HL-60 (cell line): ENCODE data around the gene KRT9.
"Not testable (repeated sequence)": the region's sequence is repeated elsewhere in the genome, so short reads cannot be mapped to it uniquely, and the experiment has no call there.

Experiments used
- DNase-seq, 2 experiments: peaks; one replicate each; pipeline ENCODE4 v3.0.0-alpha.2; 2010 to 2020; ENCODE audit warnings: low read depth in 1 of 2, low spot score in 1 of 2
- H3K27ac ChIP-seq: fragments of 250-450 bp; sonication (Bioruptor Pico); replicated peaks from 2 replicates; pipeline ENCODE4 v1.5.1; 2020; ENCODE audit warnings: mild to moderate bottlenecking, moderate library complexity
- H3K27me3 ChIP-seq: fragments of 250-450 bp; sonication (Bioruptor Pico); 2 replicates; pipeline ENCODE4 v1.5.1; 2021; ENCODE audit warnings: mild to moderate bottlenecking, moderate library complexity; ENCODE audit not compliant: insufficient read depth, poor library complexity, severe bottlenecking
- H3K4me3 ChIP-seq: replicated peaks from 2 replicates; pipeline ENCODE4 v1.5.1; 2011; ENCODE audit warnings: mild to moderate bottlenecking, control low read depth, low read length; ENCODE audit not compliant: insufficient read depth
- GABPA ChIP-seq: IDR thresholded peaks from 2 replicates; pipeline ENCODE4 v1.6.1; 2012; ENCODE audit warnings: low read depth
- POLR2AphosphoS5 ChIP-seq: IDR thresholded peaks from 2 replicates; pipeline ENCODE4 v1.6.1; 2012; ENCODE audit warnings: low read depth
- SPI1 ChIP-seq: IDR thresholded peaks from 2 replicates; pipeline ENCODE4 v1.6.1; 2012; ENCODE audit warnings: low read depth, mild to moderate bottlenecking, borderline replicate concordance
- TF ChIP-seq, protein P1 (sequence below): IDR thresholded peaks from one replicate; pipeline ENCODE4 v1.5.1; 2011; ENCODE audit warnings: low read length, control low read depth, inconsistent platforms; ENCODE audit not compliant: insufficient read depth
- TF ChIP-seq, protein P2 (sequence below): IDR thresholded peaks from 2 replicates; pipeline ENCODE4 v1.6.1; 2012; ENCODE audit warnings: low read depth; ENCODE audit not compliant: insufficient replicate concordance

Gene KRT9

DNA sequence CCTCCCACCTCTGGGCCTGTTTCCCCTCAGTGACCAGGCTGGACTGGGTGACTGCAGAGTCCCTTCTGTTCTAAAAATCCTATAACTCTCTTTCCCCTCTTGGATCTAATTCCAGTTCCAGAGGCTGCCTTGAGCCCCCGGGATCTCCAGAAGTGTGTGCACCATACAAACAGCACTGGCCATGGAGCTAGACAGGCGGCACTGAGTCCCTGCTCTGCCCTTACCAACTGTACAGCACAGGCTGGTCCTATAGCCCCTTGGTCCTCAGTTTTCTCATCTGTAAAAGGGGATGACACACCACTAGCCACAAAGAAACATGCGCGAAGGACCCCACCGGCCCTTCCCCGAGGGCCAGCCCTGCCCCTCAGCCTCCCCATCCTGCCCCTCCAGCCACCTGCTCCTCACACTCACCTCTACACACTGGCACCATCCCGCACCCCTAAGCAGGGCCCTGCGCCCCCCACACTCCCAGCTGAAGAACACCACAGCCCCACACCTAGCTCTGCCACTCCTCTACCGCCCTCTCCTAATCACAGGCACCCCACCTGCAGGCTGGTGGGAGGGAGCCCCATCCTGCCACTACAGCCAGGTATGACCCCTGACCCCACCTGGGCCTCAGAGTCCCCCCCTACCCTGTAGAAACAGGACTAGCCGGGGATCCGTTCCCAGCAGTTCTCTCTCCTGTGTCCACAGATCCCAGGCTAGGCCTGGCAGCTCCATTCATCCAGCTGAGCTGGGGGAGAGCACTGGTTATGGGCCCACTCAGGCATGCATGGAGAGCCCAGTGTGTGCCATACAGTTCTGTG, 41.6 kb upstream of the KRT9 start:
- Histone ChIP-seq H3K4me3 (no peak overlapping the region), H3K27ac (no peak overlapping the region), H3K27me3 (no peaks in the 10 kb centered on the region)
- DNase-seq, result no peak
- TF ChIP-seq GABPA (no peak), SPI1 (no peak), POLR2AphosphoS5 (no peak)
- TF ChIP-seq, protein P1, sequence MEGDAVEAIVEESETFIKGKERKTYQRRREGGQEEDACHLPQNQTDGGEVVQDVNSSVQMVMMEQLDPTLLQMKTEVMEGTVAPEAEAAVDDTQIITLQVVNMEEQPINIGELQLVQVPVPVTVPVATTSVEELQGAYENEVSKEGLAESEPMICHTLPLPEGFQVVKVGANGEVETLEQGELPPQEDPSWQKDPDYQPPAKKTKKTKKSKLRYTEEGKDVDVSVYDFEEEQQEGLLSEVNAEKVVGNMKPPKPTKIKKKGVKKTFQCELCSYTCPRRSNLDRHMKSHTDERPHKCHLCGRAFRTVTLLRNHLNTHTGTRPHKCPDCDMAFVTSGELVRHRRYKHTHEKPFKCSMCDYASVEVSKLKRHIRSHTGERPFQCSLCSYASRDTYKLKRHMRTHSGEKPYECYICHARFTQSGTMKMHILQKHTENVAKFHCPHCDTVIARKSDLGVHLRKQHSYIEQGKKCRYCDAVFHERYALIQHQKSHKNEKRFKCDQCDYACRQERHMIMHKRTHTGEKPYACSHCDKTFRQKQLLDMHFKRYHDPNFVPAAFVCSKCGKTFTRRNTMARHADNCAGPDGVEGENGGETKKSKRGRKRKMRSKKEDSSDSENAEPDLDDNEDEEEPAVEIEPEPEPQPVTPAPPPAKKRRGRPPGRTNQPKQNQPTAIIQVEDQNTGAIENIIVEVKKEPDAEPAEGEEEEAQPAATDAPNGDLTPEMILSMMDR, result no peak
- TF ChIP-seq, protein P2, sequence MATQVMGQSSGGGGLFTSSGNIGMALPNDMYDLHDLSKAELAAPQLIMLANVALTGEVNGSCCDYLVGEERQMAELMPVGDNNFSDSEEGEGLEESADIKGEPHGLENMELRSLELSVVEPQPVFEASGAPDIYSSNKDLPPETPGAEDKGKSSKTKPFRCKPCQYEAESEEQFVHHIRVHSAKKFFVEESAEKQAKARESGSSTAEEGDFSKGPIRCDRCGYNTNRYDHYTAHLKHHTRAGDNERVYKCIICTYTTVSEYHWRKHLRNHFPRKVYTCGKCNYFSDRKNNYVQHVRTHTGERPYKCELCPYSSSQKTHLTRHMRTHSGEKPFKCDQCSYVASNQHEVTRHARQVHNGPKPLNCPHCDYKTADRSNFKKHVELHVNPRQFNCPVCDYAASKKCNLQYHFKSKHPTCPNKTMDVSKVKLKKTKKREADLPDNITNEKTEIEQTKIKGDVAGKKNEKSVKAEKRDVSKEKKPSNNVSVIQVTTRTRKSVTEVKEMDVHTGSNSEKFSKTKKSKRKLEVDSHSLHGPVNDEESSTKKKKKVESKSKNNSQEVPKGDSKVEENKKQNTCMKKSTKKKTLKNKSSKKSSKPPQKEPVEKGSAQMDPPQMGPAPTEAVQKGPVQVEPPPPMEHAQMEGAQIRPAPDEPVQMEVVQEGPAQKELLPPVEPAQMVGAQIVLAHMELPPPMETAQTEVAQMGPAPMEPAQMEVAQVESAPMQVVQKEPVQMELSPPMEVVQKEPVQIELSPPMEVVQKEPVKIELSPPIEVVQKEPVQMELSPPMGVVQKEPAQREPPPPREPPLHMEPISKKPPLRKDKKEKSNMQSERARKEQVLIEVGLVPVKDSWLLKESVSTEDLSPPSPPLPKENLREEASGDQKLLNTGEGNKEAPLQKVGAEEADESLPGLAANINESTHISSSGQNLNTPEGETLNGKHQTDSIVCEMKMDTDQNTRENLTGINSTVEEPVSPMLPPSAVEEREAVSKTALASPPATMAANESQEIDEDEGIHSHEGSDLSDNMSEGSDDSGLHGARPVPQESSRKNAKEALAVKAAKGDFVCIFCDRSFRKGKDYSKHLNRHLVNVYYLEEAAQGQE, result no peak

DNA sequence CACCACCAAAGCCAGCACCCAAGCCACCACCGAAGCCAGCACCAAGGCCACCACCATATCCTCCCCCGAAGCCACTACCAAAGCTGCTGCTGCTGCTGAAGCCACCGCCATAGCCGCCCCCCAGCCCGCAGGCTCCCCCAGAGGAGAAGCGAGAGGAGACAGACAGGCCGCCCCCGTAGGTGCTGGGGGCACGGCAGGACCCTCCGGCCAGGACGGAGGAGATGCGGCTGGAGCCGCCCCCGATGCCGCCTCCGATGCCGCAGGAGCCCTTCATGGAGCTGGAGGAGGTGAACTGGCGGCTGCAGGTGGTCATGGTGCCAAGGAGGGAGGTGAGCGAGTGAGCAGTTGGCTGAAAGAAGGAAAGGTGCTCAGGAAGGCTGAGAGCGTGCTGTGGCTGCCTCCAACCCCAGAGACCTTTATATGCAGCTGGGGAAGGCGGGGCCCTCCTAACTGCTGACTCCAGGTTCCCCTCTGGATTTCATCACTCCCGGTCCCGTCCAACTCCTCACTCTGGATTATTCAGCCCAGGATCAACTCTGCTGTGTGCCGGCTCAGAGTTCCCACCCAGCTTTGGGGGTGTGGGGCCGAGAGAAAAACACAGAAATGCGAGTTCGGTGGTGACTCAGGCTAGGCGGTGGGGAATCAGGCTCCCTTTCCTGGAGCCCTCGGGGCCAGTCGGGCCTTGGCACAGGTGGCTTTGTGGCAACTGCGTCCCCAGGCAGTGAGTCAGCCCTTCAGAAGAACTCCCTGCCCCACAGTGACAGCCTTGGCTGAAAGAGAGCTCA, 40.7 kb upstream of the KRT9 start, which contains the start of gene KRT16:
Gene KRT16, minus strand, starts transcription at position 392 of the 785 bp plus-strand sequence. Its CDS starts 79 bp downstream, at position 313.
- H3K4me3 ChIP-seq, H3K27ac ChIP-seq, H3K27me3 ChIP-seq, DNase-seq: not testable (repeated sequence)

DNA sequence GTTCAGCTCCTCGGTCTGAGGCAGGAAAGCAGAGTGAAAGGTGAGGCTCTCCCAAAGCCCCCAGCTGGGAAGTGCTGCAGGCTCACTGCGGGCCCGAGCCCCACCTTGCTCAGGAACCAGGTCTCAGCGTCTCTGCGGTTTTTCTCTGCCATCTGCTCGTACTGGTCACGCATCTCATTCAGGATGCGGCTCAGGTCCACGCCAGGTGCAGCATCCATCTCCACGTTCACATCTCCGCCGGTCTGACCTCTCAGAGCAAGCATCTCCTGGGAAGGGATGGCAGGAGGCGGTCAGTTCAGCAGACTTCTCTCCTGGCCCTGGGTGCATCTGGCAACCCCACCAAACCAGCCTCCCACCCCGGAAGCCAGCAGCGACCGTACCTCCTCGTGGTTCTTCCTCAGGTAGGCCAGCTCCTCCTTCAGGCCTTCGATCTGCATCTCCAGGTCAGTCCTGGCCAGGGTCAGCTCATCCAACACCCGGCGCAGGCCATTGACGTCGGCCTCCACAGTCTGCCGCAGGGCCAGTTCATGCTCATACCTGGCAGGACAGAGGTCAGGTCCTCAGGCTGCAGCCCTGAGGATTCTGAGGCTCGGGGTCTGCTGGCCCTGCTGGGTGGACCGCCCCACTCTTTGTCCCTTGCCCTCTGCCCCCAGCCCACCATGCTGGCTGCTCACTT, 39.2 kb upstream of the KRT9 start:
- H3K4me3 ChIP-seq, result no peak overlapping the region
- TF ChIP-seq GABPA (no peak), POLR2AphosphoS5 (no peak), SPI1 (no peak)
- TF ChIP-seq, protein P1, result no peak
- TF ChIP-seq, protein P2, result no peak
- no peak for DNase-seq
- no peaks in the 10 kb centered on the region for H3K27me3 ChIP-seq
- H3K27ac ChIP-seq, result no peak overlapping the region

DNA sequence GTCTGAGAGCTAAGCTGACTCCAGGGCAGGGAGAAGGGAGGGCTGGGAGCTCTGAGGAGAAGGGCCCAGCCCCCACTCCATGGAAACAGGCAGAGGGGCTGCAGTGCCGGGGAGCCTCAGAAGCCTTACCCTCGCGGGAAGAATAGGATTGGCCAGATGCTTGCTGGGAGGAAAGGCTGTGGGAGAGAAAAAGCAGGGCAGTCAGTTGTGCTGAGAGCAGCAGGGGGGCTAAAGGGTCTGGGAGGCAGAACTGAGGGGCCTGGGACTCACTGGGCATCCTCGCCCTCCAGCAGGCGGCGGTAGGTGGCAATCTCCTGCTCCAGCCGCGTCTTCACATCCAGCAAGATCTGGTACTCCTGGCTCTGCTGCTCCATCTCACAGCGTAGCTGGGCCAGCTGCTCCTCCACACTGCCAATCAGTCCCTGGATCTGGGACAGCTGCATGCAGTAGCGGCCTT, 38.2 kb upstream of the KRT9 start:
- H3K4me3 ChIP-seq, DNase-seq, H3K27me3 ChIP-seq, H3K27ac ChIP-seq: not testable (repeated sequence)

DNA sequence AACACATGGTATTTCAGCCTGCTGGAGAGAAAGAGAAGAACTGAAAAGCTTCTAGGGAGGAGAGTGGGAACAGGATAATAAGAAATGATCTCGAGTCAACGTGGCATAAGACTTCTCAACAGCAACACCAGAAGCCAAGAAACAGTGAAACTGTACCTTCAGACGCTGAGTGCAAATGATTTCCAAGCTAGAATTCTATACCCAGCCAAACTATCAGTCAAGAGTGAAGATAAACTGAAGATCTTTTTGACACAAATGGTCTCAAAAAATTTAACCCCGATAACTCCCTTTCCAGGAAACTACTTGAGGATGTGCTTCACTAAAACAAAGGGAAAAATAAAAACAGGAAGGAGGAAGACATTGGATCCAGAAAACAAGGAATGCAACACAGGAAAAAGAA, 35.1 kb upstream of the KRT9 start:
- DNase-seq, H3K4me3 ChIP-seq, H3K27ac ChIP-seq, H3K27me3 ChIP-seq: not testable (repeated sequence)
